ENCODE data around the gene LINGO1.

The LINGO1 gene

DNA sequence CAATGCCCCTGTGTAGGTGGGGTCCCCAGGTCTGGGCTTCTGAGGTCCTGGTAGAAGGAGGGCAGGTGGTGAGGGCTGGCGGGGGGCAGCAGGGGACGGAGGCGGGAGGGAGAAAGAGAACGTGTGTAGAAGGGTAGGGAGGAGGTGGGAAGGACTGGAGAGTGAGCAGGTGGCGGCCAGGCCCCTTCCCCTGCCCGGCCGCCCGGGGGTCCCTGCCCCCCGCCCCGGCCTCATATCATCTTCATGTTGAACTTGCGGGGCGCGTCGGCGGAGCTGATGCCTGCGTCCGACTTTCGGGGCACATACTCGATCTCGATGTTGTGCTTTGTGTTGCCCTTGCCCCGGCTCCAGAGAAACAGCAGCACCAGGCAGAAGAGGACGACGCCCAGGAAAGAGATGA lies 18.9 kb downstream of the LINGO1 start:
- peaks cover 14% of the 10 kb centered on the region for H3K4me1 ChIP-seq (ENCODE audit: insufficient read depth, low read length)

DNA sequence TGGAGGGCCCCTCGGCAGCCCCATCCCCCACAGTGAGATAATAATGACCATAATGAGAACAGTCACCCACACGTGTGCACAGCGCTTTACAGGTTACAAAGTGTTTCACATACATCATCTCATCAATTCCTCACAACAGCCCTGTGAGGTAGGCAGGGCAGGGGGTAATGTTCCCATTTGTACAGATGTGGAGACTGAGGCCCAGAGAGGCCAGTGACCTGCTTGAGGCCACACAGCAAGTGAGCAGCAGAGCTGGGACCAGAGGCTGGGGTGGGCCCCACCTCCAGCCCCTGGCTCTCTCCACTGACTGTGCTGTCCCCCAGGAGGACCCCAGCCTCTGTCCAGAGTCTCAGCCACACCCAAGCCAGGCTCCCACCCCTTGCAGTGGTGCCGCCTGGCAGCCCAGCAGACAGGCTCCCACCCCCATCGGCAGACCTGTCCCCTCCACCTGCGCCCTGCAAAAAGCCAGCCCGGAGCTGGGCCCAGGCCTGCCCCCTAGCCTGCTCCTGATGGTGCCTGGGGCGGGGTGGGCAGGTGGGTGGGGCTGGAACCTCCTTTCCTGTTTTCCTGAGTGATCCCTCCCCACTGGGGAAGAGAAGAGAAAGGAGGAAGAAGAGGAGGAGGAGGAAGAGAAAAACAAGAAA lies 19.6 kb downstream of the LINGO1 start:
- no peaks in the 10 kb centered on the region for H3K27me3 ChIP-seq (ENCODE audit: insufficient read depth, low read length)
- H3K9ac ChIP-seq (ENCODE audit: low read depth, low read length), result no peak overlapping the region
- peaks cover 16% of the 10 kb centered on the region for H3K36me3 ChIP-seq (ENCODE audit: insufficient read depth, low read length)
- H3K9me3 ChIP-seq (ENCODE audit: insufficient read depth, low read depth, low read length), result no peaks in the 10 kb centered on the region
- WGBS, result 89% methylated on average over 8 of the region's 8 CpGs
- H3K4me1 ChIP-seq (ENCODE audit: insufficient read depth, low read length), result peaks cover 14% of the 10 kb centered on the region
- H3K4me3 ChIP-seq (ENCODE audit: low read length), result no peak overlapping the region
- no peak overlapping the region for H3K27ac ChIP-seq (ENCODE audit: low read depth, low read length)

More for the DNA sequence above, 18.9 kb downstream of the LINGO1 start:
- H3K4me3 ChIP-seq (ENCODE audit: low read length), result no peak overlapping the region
- H3K9me3 ChIP-seq (ENCODE audit: insufficient read depth, low read depth, low read length), result no peaks in the 10 kb centered on the region
- no peak overlapping the region for H3K9ac ChIP-seq (ENCODE audit: low read depth, low read length)
- H3K36me3 ChIP-seq (ENCODE audit: insufficient read depth, low read length), result peaks cover 16% of the 10 kb centered on the region
- H3K27ac ChIP-seq (ENCODE audit: low read depth, low read length), result no peak overlapping the region
- 91% methylated on average over 23 of the region's 23 CpGs for WGBS
- H3K27me3 ChIP-seq (ENCODE audit: insufficient read depth, low read length), result no peaks in the 10 kb centered on the region

- WGBS, result 77% methylated on average over 10 of the region's 10 CpGs
- Histone ChIP-seq H3K27me3 (ENCODE audit: insufficient read depth, low read length) (no peaks in the 10 kb centered on the region), H3K4me3 (ENCODE audit: low read length) (no peak overlapping the region), H3K4me1 (ENCODE audit: insufficient read depth, low read length) (peaks cover 21% of the 10 kb centered on the region), H3K27ac (ENCODE audit: low read depth, low read length) (no peak overlapping the region), H3K9ac (ENCODE audit: low read depth, low read length) (no peak overlapping the region; the same call in 1 of the 2 replicates), H3K9me3 (ENCODE audit: insufficient read depth, low read depth, low read length) (no peaks in the 10 kb centered on the region), H3K36me3 (ENCODE audit: insufficient read depth, low read length) (peaks cover 16% of the 10 kb centered on the region)
These were observed 20.9 kb downstream of the LINGO1 start for GRCh38 chr15:77611767-77612166.

- Histone ChIP-seq H3K4me1 (ENCODE audit: insufficient read depth, low read length) (peaks cover 32% of the 10 kb centered on the region), H3K4me3 (ENCODE audit: low read length) (no peak overlapping the region), H3K9me3 (ENCODE audit: insufficient read depth, low read depth, low read length) (no peaks in the 10 kb centered on the region), H3K9ac (ENCODE audit: low read depth, low read length) (no peak overlapping the region), H3K36me3 (ENCODE audit: insufficient read depth, low read length) (peaks cover 16% of the 10 kb centered on the region), H3K27me3 (ENCODE audit: insufficient read depth, low read length) (no peaks in the 10 kb centered on the region), H3K27ac (ENCODE audit: low read depth, low read length) (no peak overlapping the region)
- WGBS, result 46% methylated on average over 9 of the region's 9 CpGs
These were observed 22.0 kb downstream of the LINGO1 start for GRCh38 chr15:77610731-77611130.

GRCh38 chr15:77609558-77609957 lies 23.2 kb downstream of the LINGO1 start:
- no peaks in the 10 kb centered on the region for H3K9me3 ChIP-seq (ENCODE audit: insufficient read depth, low read depth, low read length)
- H3K4me3 ChIP-seq (ENCODE audit: low read length), result no peak overlapping the region
- H3K36me3 ChIP-seq (ENCODE audit: insufficient read depth, low read length), result peaks cover 7% of the 10 kb centered on the region; the same call in 1 of the 2 replicates
- H3K27ac ChIP-seq (ENCODE audit: low read depth, low read length), result no peak overlapping the region
- WGBS, result 98% methylated on average over 3 of the region's 3 CpGs
- peaks cover 41% of the 10 kb centered on the region for H3K4me1 ChIP-seq (ENCODE audit: insufficient read depth, low read length)
- no peaks in the 10 kb centered on the region for H3K27me3 ChIP-seq (ENCODE audit: insufficient read depth, low read length)
- no peak overlapping the region for H3K9ac ChIP-seq (ENCODE audit: low read depth, low read length)

GRCh38 chr15:77608774-77609173 lies 23.9 kb downstream of the LINGO1 start:
- H3K9me3 ChIP-seq (ENCODE audit: insufficient read depth, low read depth, low read length), result no peaks in the 10 kb centered on the region
- H3K9ac ChIP-seq (ENCODE audit: low read depth, low read length), result no peak overlapping the region
- H3K4me1 ChIP-seq (ENCODE audit: insufficient read depth, low read length), result peaks cover 41% of the 10 kb centered on the region
- no peaks in the 10 kb centered on the region for H3K27me3 ChIP-seq (ENCODE audit: insufficient read depth, low read length)
- H3K36me3 ChIP-seq (ENCODE audit: insufficient read depth, low read length), result no peaks in the 10 kb centered on the region
- H3K27ac ChIP-seq (ENCODE audit: low read depth, low read length), result no peak overlapping the region
- 93% methylated on average over 6 of the region's 6 CpGs for WGBS
- H3K4me3 ChIP-seq (ENCODE audit: low read length), result no peak overlapping the region

DNA sequence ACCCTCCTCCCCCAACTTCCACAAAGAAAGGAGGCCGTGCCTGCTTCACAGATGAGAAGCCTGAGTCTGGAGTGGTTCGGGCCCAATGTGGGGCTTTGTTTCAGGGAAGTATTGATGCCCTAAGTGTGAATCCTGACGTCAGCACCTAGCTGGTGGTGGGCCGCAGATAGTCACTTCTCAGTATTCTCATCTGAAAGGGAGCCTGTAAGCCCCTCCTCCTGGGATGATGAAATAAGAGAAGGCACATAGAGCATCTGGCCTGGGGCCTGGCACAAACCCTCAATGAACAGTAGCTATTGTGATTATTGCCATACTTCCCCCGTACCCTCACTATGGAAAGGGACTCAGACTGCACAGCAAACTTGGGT lies 24.8 kb downstream of the LINGO1 start:
- Histone ChIP-seq H3K27me3 (ENCODE audit: insufficient read depth, low read length) (no peaks in the 10 kb centered on the region), H3K27ac (ENCODE audit: low read depth, low read length) (no peak overlapping the region), H3K4me1 (ENCODE audit: insufficient read depth, low read length) (peaks cover 41% of the 10 kb centered on the region), H3K9me3 (ENCODE audit: insufficient read depth, low read depth, low read length) (no peaks in the 10 kb centered on the region), H3K4me3 (ENCODE audit: low read length) (no peak overlapping the region), H3K36me3 (ENCODE audit: insufficient read depth, low read length) (no peaks in the 10 kb centered on the region), H3K9ac (ENCODE audit: low read depth, low read length) (no peak overlapping the region)
- 78% methylated on average over 5 of the region's 5 CpGs for WGBS

DNA sequence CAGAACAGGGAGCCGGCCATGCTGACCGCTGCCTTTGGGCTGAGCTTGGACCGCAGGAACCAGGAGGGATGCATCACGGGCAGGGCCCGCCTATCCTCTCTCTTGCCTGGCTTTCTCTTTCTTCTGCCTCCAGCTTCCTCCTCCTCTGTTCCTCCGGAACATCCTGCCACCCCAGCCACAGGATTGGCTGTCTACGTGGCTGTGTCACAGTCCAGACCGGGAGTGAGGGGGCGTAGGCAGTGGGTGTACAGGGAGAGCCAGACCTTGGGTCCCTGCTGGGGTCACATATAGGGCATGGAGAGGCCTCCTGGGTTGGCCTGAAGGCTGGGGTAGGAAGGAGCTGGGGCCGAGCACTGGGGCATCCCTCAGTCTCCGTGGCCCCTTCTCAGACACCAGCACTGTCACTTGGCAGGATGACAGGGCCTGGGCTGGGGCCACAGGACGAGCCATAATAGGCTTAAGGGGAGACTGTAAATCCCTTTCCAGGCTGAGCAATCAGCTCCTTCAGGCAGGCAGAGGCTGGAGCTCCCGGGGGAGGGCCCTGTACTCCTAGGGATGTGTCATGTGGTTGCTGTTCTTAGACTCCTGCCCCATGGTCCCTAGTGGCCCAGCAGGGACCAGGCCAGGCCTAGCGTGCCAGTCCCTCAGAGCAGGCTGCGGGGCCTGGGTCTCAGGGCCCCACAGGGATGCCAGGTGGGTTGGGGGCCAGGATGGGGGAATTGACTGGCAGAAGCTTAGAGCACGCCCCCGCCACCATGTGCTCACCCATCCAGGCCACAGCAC lies 25.4 kb downstream of the LINGO1 start:
- 83% methylated on average over 17 of the region's 17 CpGs for WGBS
- Histone ChIP-seq H3K4me3 (ENCODE audit: low read length) (no peak overlapping the region), H3K9me3 (ENCODE audit: insufficient read depth, low read depth, low read length) (no peaks in the 10 kb centered on the region), H3K36me3 (ENCODE audit: insufficient read depth, low read length) (no peaks in the 10 kb centered on the region), H3K9ac (ENCODE audit: low read depth, low read length) (no peak overlapping the region), H3K27ac (ENCODE audit: low read depth, low read length) (no peak overlapping the region), H3K27me3 (ENCODE audit: insufficient read depth, low read length) (no peaks in the 10 kb centered on the region), H3K4me1 (ENCODE audit: insufficient read depth, low read length) (peaks cover 38% of the 10 kb centered on the region)

DNA sequence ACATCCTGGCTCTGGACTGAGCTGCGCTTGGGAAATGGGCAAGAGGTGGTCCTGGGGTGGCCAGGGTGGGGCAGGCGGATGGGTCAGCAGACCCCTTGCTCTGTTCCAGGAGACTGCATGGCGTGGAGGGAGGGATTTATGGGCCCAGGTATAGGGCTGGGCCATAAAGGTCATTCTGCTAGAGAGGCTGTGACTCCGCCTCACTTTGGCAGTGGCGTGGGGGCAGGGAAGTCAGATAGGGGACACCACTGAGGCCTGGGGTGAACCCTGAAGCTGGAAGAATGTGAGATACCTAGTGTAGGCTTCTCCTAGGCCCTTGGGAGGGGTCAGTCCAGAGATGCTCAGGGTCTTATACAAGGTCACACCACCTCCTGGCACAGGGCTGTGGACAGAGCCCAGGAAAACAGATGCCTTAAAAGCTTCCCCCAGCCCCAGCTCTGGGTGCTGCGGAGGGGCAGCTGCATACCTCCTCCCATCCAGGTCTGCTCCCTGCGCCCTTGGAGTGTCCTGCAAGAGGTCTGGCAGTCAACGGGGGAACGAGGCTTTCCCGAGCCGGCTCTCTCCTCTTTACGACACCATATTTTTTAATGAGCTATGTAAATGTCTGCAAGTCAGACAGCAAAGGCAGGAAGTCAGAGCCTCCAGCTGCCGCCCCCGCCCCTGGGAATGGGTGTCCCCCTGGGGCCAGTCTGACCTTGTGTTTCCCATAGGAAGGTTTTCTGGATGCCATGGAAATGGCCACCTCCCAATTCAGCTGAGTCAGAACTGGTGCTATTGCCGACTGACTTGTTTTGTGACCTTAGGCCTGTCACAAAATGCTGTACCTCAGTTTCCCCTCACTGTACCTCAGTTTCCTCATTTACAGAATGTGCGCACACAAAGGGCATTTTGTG lies 26.3 kb downstream of the LINGO1 start:
- Histone ChIP-seq H3K9me3 (ENCODE audit: insufficient read depth, low read depth, low read length) (no peaks in the 10 kb centered on the region), H3K36me3 (ENCODE audit: insufficient read depth, low read length) (no peaks in the 10 kb centered on the region), H3K4me1 (ENCODE audit: insufficient read depth, low read length) (peaks cover 33% of the 10 kb centered on the region), H3K27me3 (ENCODE audit: insufficient read depth, low read length) (no peaks in the 10 kb centered on the region), H3K27ac (ENCODE audit: low read depth, low read length) (no peak overlapping the region), H3K4me3 (ENCODE audit: low read length) (no peak overlapping the region), H3K9ac (ENCODE audit: low read depth, low read length) (no peak overlapping the region)
- 80% methylated on average over 14 of the region's 16 CpGs for WGBS

GRCh38 chr15:77605547-77605946 lies 27.2 kb downstream of the LINGO1 start:
- no peaks in the 10 kb centered on the region for H3K36me3 ChIP-seq (ENCODE audit: insufficient read depth, low read length)
- H3K27me3 ChIP-seq (ENCODE audit: insufficient read depth, low read length), result no peaks in the 10 kb centered on the region
- H3K4me3 ChIP-seq (ENCODE audit: low read length), result no peak overlapping the region
- peaks cover 27% of the 10 kb centered on the region for H3K4me1 ChIP-seq (ENCODE audit: insufficient read depth, low read length)
- 89% methylated on average over 6 of the region's 6 CpGs for WGBS
- no peak overlapping the region for H3K27ac ChIP-seq (ENCODE audit: low read depth, low read length)
- H3K9me3 ChIP-seq (ENCODE audit: insufficient read depth, low read depth, low read length), result no peaks in the 10 kb centered on the region
- H3K9ac ChIP-seq (ENCODE audit: low read depth, low read length), result no peak overlapping the region

DNA sequence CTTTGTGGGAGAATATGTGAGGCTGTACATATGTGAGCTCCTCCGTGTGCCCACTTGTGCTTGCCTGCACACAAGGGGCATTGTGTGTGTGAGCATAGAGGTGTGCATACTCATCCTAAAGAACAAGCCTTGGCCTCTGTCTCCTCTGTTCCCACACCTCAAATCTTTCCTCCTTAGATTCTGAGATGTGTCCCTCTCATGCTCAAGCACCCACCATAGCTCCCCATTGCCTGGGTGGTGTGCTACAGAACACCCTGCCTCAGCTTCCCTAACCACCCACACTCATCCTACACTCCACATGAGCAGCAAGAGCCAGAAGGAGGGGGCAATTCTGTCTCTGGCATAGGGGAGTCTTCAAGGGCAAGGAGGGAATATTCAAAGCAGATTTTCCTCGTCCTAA lies 27.7 kb downstream of the LINGO1 start:
- Histone ChIP-seq H3K9me3 (ENCODE audit: insufficient read depth, low read depth, low read length) (no peaks in the 10 kb centered on the region), H3K4me3 (ENCODE audit: low read length) (peak overlapping the region; percentile 25; the same call in 1 of the 2 replicates), H3K36me3 (ENCODE audit: insufficient read depth, low read length) (no peaks in the 10 kb centered on the region), H3K4me1 (ENCODE audit: insufficient read depth, low read length) (peaks cover 31% of the 10 kb centered on the region), H3K27me3 (ENCODE audit: insufficient read depth, low read length) (no peaks in the 10 kb centered on the region), H3K9ac (ENCODE audit: low read depth, low read length) (no peak overlapping the region), H3K27ac (ENCODE audit: low read depth, low read length) (no peak overlapping the region)
- 80% methylated on average over 2 of the region's 2 CpGs for WGBS

Measured in HUES64 (cell line).